Vagina (tissue), 2 donors: ENCODE data around the gene EHMT1. TPM values are rescaled to one million over a fixed set of nuclear protein-coding genes. Genes with fewer than 3 reads are reported as not detected.

Source experiments
- DNase-seq, 2 donors: peaks; one replicate each; pipeline ENCODE4 v3.0.0-alpha.2; 2017; ENCODE audit errors: extremely low spot score in 2 of 2
- H3K27ac ChIP-seq: fragments of 200-600 bp; sonication (generic); one replicate; pipeline ENCODE4 v1.5.1; 2019
- H3K27me3 ChIP-seq: fragments of 200-600 bp; sonication (generic); one replicate; pipeline ENCODE4 v1.5.1; 2019
- H3K36me3 ChIP-seq, 2 donors: fragments of 200-600 bp; sonication (generic); one replicate each; pipeline ENCODE4 v1.5.1; 2017 to 2019
- H3K4me1 ChIP-seq: fragments of 200-600 bp; sonication (generic); one replicate; pipeline ENCODE4 v1.5.1; 2019
- H3K4me3 ChIP-seq, 2 donors: fragments of 200-600 bp; sonication (generic); 1 replicate in 1 of 2; 2 replicates in 1 of 2; pipeline ENCODE4 v1.5.1; 2016 to 2019
- H3K9me3 ChIP-seq: fragments of 200-600 bp; sonication (generic); one replicate; pipeline ENCODE4 v1.5.1; 2019
- CTCF ChIP-seq, 3 experiments: fragments of 450-650 bp in 2 of 3; fragments of 200-600 bp in 1 of 3; sonication (generic) in 1 of 3; IDR thresholded peaks; one replicate each; pipeline ENCODE4 v1.5.1; 2017 to 2019; ENCODE audit warnings: antibody characterized with exemption in 3 of 3, mild to moderate bottlenecking in 2 of 3, moderate library complexity in 2 of 3
- POLR2A ChIP-seq, 2 donors: fragments of 450-650 bp; IDR thresholded peaks; one replicate each; pipeline ENCODE4 v1.6.1; 2017; ENCODE audit warnings: antibody characterized with exemption in 2 of 2, mild to moderate bottlenecking in 2 of 2, moderate library complexity in 2 of 2
- POLR2AphosphoS5 ChIP-seq, 2 donors: sonication (generic); formaldehyde crosslinking; IDR thresholded peaks; one replicate each; pipeline ENCODE4 v1.9.0; 2017; ENCODE audit warnings: antibody characterized with exemption in 2 of 2, mild to moderate bottlenecking in 2 of 2, low read depth in 1 of 2; ENCODE audit not compliant: insufficient read depth in 1 of 2
- intact Hi-C: fragments of 100-400 bp; cut with DNase I; formaldehyde crosslinking; loops from one replicate; pipeline ENCODE4 v1.15.1; 2023
- total RNA-seq: library from RNA; depleted of rRNA; stranded (reverse); fragments of >200 nt; gene quantifications from one replicate; pipeline ENCODE4 v1.2.3, GENCODE V29; 2016

EHMT1 gene
- total RNA-seq, 1 donor from 2014 or later = 65.8 TPM

- H3K36me3 ChIP-seq = peaks cover 0 to 13% of the 10 kb centered on the region in 2 donors
- TF ChIP-seq POLR2A (IDR thresholded peaks at IDR 0.05) (no peak), CTCF (IDR thresholded peaks at IDR 0.05) (no peak), POLR2AphosphoS5 (IDR thresholded peaks at IDR 0.05; ENCODE audit: insufficient read depth in 1 of 2, low read depth in 1 of 2) (no peak)
Measured at GRCh38 chr9:137739371-137740309, 120.8 kb downstream of the EHMT1 start.

GRCh38 chr9:137740312-137740711, 121.5 kb downstream of the EHMT1 start:
- no peak overlapping the region for H3K27ac ChIP-seq
- TF ChIP-seq POLR2AphosphoS5 (IDR thresholded peaks at IDR 0.05; ENCODE audit: insufficient read depth in 1 of 2, low read depth in 1 of 2) = no peak
- no peak for TF ChIP-seq CTCF (IDR thresholded peaks at IDR 0.05)
- no peak for TF ChIP-seq POLR2A (IDR thresholded peaks at IDR 0.05)
- H3K4me1 ChIP-seq = peaks cover 6% of the 10 kb centered on the region
- intact Hi-C loops = no loop called here
- no peak for DNase-seq
- no peaks in the 10 kb centered on the region for H3K9me3 ChIP-seq
- H3K36me3 ChIP-seq = peaks cover 0 to 13% of the 10 kb centered on the region in 2 donors
- H3K4me3 ChIP-seq = no peak overlapping the region
- H3K27me3 ChIP-seq = no peaks in the 10 kb centered on the region

More at GRCh38 chr9:137739371-137740309, 120.8 kb downstream of the EHMT1 start:
- Histone ChIP-seq H3K4me3 (no peak overlapping the region), H3K27ac (no peak overlapping the region), H3K4me1 (peaks cover 6% of the 10 kb centered on the region), H3K27me3 (no peaks in the 10 kb centered on the region), H3K9me3 (no peaks in the 10 kb centered on the region)
- no peak for DNase-seq
- intact Hi-C loops = no loop called here

- intact Hi-C loops = no loop called here
- TF ChIP-seq CTCF (IDR thresholded peaks at IDR 0.05) (no peak), POLR2A (IDR thresholded peaks at IDR 0.05) (no peak), POLR2AphosphoS5 (IDR thresholded peaks at IDR 0.05; ENCODE audit: insufficient read depth in 1 of 2, low read depth in 1 of 2) (no peak)
- Histone ChIP-seq H3K27me3 (no peaks in the 10 kb centered on the region), H3K9me3 (no peaks in the 10 kb centered on the region), H3K4me1 (peaks cover 6% of the 10 kb centered on the region), H3K36me3 (peaks cover 0 to 22% of the 10 kb centered on the region in 2 donors), H3K27ac (no peak overlapping the region), H3K4me3 (no peak overlapping the region)
- DNase-seq = no peak
Measured at GRCh38 chr9:137741330-137741729, 122.5 kb downstream of the EHMT1 start.

- H3K4me1 ChIP-seq = peaks cover 6% of the 10 kb centered on the region
Measured at GRCh38 chr9:137742698-137743097, 123.9 kb downstream of the EHMT1 start.

More at GRCh38 chr9:137742698-137743097, 123.9 kb downstream of the EHMT1 start:
- Histone ChIP-seq H3K27ac (no peak overlapping the region), H3K4me3 (no peak overlapping the region), H3K27me3 (no peaks in the 10 kb centered on the region), H3K9me3 (no peaks in the 10 kb centered on the region), H3K36me3 (peaks cover 0 to 30% of the 10 kb centered on the region in 2 donors)
- DNase-seq = no peak
- TF ChIP-seq POLR2A (IDR thresholded peaks at IDR 0.05) = no peak
- no peak for TF ChIP-seq POLR2AphosphoS5 (IDR thresholded peaks at IDR 0.05; ENCODE audit: insufficient read depth in 1 of 2, low read depth in 1 of 2)
- TF ChIP-seq CTCF (IDR thresholded peaks at IDR 0.05) = no peak
- intact Hi-C loops = no loop called here
